Measurements from ENCODE around the gene GLRX3. TPM values are rescaled to one million over a fixed set of nuclear protein-coding genes. Genes with fewer than 3 reads are reported as not detected.

GLRX3 gene
- total RNA-seq, 2 donors from 2014 or later = 50.0 to 86.5 TPM

DNA sequence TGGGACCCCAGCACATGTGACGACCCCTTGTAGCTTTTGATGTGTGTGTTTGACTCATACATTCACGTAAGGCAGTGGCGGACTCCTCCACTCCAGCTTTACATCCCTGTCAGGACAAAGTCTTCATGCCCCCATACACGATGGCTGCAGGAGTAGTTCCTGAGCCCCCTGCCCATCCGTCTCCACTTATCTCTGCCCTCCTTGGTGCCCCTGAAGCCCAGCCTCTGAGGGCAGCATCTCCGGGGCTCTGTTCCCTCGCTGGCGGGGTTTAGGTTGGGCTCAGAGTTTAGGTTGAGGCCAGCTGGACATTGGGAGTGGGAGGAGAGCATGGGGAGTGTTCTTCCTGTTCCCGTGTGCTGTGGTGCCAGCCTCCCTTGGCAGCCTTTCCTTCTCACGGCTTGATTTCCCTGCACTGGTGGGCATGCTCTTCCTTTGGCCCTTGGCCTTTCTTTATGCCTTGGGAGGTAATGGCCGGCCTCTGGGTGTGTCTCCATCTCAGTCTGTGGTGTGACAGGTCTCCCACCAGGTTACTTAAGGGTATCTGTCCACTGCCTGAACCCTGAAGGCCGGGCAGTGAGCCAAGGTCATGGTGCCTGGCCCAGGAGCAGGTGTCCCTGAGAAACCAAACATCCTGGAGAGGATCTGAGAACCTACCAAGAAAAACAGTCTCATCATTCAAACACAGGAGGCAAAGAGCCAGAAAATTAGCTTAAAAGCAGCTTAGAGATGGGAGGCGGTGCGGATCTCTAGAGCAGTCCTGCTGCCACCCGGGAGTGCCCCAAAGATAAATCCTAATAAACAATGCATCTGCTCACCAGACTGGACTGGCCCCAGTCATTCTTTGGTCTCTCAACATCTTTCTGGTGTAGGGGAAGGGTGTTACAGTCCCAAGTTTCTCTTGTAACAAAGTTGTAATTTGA lies 85.5 kb downstream of the GLRX3 start:
- intact Hi-C loops (cut with DNase I) = no loop called here
- Histone ChIP-seq H3K9ac (ENCODE audit: low read depth in 2 of 2, low read length in 2 of 2) (no peak overlapping the region), H3K9me3 (no peaks in the 10 kb centered on the region), H3K4me3 (no peak overlapping the region), H3K27ac (no peak overlapping the region), H3K36me3 (no peaks in the 10 kb centered on the region), H3K27me3 (no peaks in the 10 kb centered on the region), H3K4me1 (no peaks in the 10 kb centered on the region)
- TF ChIP-seq, protein P1, sequence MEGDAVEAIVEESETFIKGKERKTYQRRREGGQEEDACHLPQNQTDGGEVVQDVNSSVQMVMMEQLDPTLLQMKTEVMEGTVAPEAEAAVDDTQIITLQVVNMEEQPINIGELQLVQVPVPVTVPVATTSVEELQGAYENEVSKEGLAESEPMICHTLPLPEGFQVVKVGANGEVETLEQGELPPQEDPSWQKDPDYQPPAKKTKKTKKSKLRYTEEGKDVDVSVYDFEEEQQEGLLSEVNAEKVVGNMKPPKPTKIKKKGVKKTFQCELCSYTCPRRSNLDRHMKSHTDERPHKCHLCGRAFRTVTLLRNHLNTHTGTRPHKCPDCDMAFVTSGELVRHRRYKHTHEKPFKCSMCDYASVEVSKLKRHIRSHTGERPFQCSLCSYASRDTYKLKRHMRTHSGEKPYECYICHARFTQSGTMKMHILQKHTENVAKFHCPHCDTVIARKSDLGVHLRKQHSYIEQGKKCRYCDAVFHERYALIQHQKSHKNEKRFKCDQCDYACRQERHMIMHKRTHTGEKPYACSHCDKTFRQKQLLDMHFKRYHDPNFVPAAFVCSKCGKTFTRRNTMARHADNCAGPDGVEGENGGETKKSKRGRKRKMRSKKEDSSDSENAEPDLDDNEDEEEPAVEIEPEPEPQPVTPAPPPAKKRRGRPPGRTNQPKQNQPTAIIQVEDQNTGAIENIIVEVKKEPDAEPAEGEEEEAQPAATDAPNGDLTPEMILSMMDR (IDR thresholded peaks at IDR 0.05) = no peak
- no peak for DNase-seq

DNA sequence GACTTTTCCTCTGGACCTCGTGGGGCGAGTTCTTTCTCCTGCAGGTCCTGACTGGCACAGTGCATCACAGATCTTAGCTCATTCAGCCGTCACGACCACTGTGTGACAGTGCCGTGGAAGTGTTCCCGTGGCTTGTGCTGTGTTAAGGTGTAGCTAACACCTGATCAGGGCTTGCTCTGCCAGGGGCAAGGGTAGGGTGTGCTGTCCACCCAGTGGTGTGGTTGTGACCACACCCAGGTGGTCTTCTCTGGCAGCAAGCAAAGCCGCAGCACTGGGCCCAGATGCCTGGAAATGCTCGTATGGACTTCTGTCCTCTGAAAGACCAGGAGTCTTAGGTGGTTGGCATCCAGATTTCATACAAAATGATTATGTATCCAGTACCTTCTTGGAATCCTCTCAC lies 86.2 kb downstream of the GLRX3 start:
- TF ChIP-seq, protein P1 (IDR thresholded peaks at IDR 0.05) = no peak
- H3K27me3 ChIP-seq = no peaks in the 10 kb centered on the region
- DNase-seq = no peak
- intact Hi-C loops (cut with DNase I) = no loop called here
- no peaks in the 10 kb centered on the region for H3K36me3 ChIP-seq
- no peak overlapping the region for H3K27ac ChIP-seq
- H3K9ac ChIP-seq (ENCODE audit: low read depth in 2 of 2, low read length in 2 of 2) = no peak overlapping the region
- no peaks in the 10 kb centered on the region for H3K9me3 ChIP-seq
- H3K4me3 ChIP-seq = no peak overlapping the region
- no peaks in the 10 kb centered on the region for H3K4me1 ChIP-seq

DNA sequence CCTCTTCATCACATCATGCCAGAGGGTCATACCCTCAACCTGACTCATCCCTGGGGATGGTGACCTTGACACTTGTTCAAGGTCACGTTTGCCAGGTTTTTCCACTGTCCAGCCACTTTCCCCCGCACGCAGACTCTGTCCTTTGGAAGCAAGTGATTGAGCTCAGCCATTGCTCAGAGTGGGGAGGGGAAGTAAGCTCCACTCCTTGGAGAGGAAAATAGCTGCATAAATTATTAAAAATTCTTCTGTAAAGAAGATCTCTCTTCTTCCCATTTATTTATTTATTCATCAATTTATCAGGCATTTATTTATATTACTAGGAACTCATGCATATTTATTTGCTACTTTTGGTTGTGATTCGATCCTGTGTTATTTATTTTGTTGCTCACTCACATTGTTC lies 88.0 kb downstream of the GLRX3 start:
- no peak overlapping the region for H3K4me3 ChIP-seq

DNA sequence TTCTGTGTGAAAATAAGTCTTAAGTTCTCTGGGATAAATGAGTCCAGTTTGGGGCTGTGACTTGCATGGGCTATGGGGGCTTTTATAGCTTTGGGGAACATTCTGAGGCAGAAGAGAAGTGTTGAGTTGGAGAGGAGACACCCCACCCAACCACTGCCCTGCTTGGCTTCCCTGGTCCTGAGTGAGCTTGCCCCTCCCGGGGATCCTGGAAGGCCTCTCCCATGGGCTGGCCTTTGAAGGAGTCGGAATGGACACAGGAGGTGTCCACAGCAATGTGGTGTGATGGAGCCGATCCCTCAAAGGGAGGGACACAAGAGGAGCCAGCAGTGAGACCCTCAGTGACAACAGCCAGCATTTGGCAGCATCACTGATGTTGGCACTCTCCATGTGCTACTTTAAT lies 89.8 kb downstream of the GLRX3 start:
- no peaks in the 10 kb centered on the region for H3K9me3 ChIP-seq
- intact Hi-C loops (cut with DNase I) = no loop called here
- DNase-seq = no peak
- no peak overlapping the region for H3K27ac ChIP-seq
- H3K27me3 ChIP-seq = no peaks in the 10 kb centered on the region
- H3K36me3 ChIP-seq = no peaks in the 10 kb centered on the region
- no peaks in the 10 kb centered on the region for H3K4me1 ChIP-seq
- H3K4me3 ChIP-seq = no peak overlapping the region
- TF ChIP-seq, protein P1 (IDR thresholded peaks at IDR 0.05) = no peak
- no peak overlapping the region for H3K9ac ChIP-seq (ENCODE audit: low read depth in 2 of 2, low read length in 2 of 2)

More for the DNA sequence above, 88.0 kb downstream of the GLRX3 start:
- Histone ChIP-seq H3K27ac (no peak overlapping the region), H3K9me3 (no peaks in the 10 kb centered on the region), H3K9ac (ENCODE audit: low read depth in 2 of 2, low read length in 2 of 2) (no peak overlapping the region), H3K4me1 (no peaks in the 10 kb centered on the region), H3K27me3 (no peaks in the 10 kb centered on the region), H3K36me3 (no peaks in the 10 kb centered on the region)
- DNase-seq = no peak
- TF ChIP-seq, protein P1 (IDR thresholded peaks at IDR 0.05) = no peak
- intact Hi-C loops (cut with DNase I) = no loop called here

DNA sequence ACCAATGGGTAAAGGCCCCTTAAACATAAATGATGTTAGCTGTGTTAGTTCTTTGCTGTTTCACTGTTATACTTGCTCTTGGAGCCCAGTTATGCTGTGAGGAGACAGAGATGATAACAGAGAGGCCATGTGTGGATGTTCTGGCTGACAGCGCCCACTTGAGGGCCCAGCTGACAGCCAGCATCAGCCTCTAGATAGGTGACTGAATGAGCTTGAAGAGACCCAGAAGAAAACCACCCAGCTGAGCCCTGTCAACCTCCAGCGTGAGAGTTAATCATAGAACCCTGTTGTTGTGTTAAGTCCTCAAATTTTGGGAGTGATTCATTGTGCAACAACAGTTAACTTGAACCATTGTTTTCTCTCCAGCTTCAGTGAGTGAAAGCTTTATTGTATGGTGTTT lies 91.7 kb downstream of the GLRX3 start:
- no peaks in the 10 kb centered on the region for H3K36me3 ChIP-seq
- DNase-seq = no peak
- TF ChIP-seq, protein P1 (IDR thresholded peaks at IDR 0.05) = no peak
- no peaks in the 10 kb centered on the region for H3K9me3 ChIP-seq
- no peaks in the 10 kb centered on the region for H3K27me3 ChIP-seq
- H3K27ac ChIP-seq = no peak overlapping the region
- intact Hi-C loops (cut with DNase I) = no loop called here
- H3K4me1 ChIP-seq = no peaks in the 10 kb centered on the region
- no peak overlapping the region for H3K4me3 ChIP-seq
- no peak overlapping the region for H3K9ac ChIP-seq (ENCODE audit: low read depth in 2 of 2, low read length in 2 of 2)

Other genes starting within 250 kb of the GLRX3 start
- gene EBF3, start 172.1 kb upstream of the GLRX3 start, total RNA-seq = under 1 TPM; 0.12 to 0.80 TPM
- gene C10orf143, start 25.6 kb upstream of the GLRX3 start, total RNA-seq = 1 to 10 TPM; 1.9 to 3.1 TPM

Measured in colonic mucosa (tissue), 4 donors.